AG04449 (cell line): ENCODE measurements around the gene DHRS11.

Source experiments
- CTCF ChIA-PET: fragments of 350-600 bp; formaldehyde crosslinking; extraction: SDS; loops from one replicate; lab custom pipeline; 2021; ENCODE audit warnings: antibody characterized with exemption; lab: Yijun Ruan, JAX
- POLR2A ChIA-PET: fragments of 400-600, 350-600 bp; formaldehyde crosslinking; extraction: SDS; loops from one replicate; lab custom pipeline; 2020; ENCODE audit warnings: antibody characterized with exemption, inconsistent platforms; lab: Yijun Ruan, JAX
- DNase-seq: peaks from one replicate; pipeline ENCODE4 v3.0.0-alpha.2; 2010; ENCODE audit warnings: low read depth, low spot score
- H3K4me3 ChIP-seq: 2 replicates; pipeline ENCODE4 v1.5.1; 2011; ENCODE audit warnings: low read depth, mild to moderate bottlenecking, control low read depth, low read length
- TF ChIP-seq, protein P1 (sequence below): IDR thresholded peaks from one replicate; pipeline ENCODE4 v1.5.1; 2011; ENCODE audit warnings: mild to moderate bottlenecking, moderate library complexity, low read length, control low read depth, inconsistent platforms; ENCODE audit not compliant: insufficient read depth; ENCODE audit errors: missing control alignments

Gene DHRS11

GRCh38 chr17:36643086-36643685, 51.5 kb downstream of the DHRS11 start:
- no peak for DNase-seq
- ChIA-PET CTCF (interaction anchor here (0.7 to 2.6 kb wide), 4 partner anchors 13 to 404 kb away, joined by 3 to 9 read pairs (median 4); no protein-coding TSS in a partner anchor), POLR2A (no interaction called here)
- TF ChIP-seq, protein P1, sequence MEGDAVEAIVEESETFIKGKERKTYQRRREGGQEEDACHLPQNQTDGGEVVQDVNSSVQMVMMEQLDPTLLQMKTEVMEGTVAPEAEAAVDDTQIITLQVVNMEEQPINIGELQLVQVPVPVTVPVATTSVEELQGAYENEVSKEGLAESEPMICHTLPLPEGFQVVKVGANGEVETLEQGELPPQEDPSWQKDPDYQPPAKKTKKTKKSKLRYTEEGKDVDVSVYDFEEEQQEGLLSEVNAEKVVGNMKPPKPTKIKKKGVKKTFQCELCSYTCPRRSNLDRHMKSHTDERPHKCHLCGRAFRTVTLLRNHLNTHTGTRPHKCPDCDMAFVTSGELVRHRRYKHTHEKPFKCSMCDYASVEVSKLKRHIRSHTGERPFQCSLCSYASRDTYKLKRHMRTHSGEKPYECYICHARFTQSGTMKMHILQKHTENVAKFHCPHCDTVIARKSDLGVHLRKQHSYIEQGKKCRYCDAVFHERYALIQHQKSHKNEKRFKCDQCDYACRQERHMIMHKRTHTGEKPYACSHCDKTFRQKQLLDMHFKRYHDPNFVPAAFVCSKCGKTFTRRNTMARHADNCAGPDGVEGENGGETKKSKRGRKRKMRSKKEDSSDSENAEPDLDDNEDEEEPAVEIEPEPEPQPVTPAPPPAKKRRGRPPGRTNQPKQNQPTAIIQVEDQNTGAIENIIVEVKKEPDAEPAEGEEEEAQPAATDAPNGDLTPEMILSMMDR = no peak
- no peak overlapping the region for H3K4me3 ChIP-seq

DNA sequence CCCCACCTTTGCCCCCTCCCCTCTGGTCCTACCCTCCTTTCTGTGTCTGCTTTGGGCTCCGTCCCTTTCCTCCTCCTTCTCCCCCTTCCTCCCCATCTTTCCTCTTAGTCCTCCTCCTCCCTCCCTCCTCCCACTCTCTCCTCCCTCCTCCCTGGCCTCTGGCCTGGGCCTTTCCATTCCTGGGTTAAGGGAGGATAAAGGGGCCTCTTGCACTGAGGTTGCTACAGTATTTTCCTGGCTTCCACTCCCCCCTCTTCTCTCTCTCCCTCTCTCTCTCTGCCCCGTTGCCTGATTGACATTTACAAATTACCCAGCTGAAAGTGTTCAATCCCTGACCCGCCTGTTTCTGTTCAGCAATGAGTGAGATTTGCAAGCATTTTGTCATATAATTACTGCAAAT, 53.7 kb downstream of the DHRS11 start:
- ChIA-PET CTCF (no interaction called here), POLR2A (no interaction called here)
- no peak for DNase-seq
- H3K4me3 ChIP-seq = no peak overlapping the region
- TF ChIP-seq, protein P1 = no peak

GRCh38 chr17:36647636-36648035, 56.0 kb downstream of the DHRS11 start:
- no peak for DNase-seq
- ChIA-PET POLR2A (no interaction called here), CTCF (interaction anchor here (1.6 kb wide), 1 partner anchor 400 kb away, joined by 7 read pairs; no protein-coding TSS in a partner anchor)
- no peak overlapping the region for H3K4me3 ChIP-seq
- TF ChIP-seq, protein P1 = no peak

- POLR2A ChIA-PET = no interaction called here
- H3K4me3 ChIP-seq = no peak overlapping the region
- TF ChIP-seq, protein P1 = no peak
- no peak for DNase-seq
- CTCF ChIA-PET = interaction anchor here (0.9 kb wide), 1 partner anchor 523 kb away, joined by 3 read pairs; no protein-coding TSS in a partner anchor
Observed at GRCh38 chr17:36650096-36650775, 58.6 kb downstream of the DHRS11 start.
